ENCODE measurements around the gene KRTAP3-3. TPM values are rescaled to one million over a fixed set of nuclear protein-coding genes. Genes with fewer than 3 reads are reported as not detected.

Gene KRTAP3-3
- total and polyA plus RNA-seq, 2 of the 4 experiments (the other 2 are of a cell fraction): not detected

DNA sequence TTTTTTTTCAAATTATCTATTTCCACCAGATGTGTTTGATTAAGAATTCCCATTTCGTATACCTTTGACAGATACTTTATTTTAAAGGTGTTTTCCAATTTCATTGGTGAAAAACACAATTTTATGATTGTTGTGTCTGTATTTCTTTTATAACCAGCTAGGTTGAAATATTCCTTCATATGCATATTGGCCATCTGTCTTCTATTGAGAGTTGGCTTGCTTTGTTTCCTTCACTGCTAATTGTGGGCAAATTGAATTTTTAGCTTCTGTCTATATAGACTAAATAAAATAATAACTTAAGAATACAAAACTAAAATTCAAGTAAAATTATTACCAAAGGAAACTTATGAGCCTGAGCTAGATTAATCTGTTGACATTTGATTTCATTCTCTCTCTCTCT lies 1.2 kb upstream of the KRTAP3-3 start:
- no peaks in the 10 kb centered on the region for H3K27me3 ChIP-seq (ENCODE audit: control insufficient read depth, insufficient read depth, low read length)
- TF ChIP-seq RFX5 (IDR thresholded peaks at IDR 0.05; ENCODE audit: low read depth, low read length) (no peak), NFE2L2 (IDR thresholded peaks at IDR 0.05; ENCODE audit: low read depth, low read length) (no peak), CTCF (conservative IDR thresholded peaks at IDR 0.05; ENCODE audit: low read depth, low read length) (no peak), MAFK (IDR thresholded peaks at IDR 0.05; ENCODE audit: low read depth, low read length) (no peak), RCOR1 (IDR thresholded peaks at IDR 0.05; ENCODE audit: insufficient replicate concordance, low read length) (no peak), RAD21 (IDR thresholded peaks at IDR 0.05; ENCODE audit: low read length) (no peak), POLR2A (IDR thresholded peaks at IDR 0.05; ENCODE audit: low read depth, low read length) (no peak), CHD1 (IDR thresholded peaks at IDR 0.05; ENCODE audit: low read depth, low read length) (no peak), BHLHE40 (IDR thresholded peaks at IDR 0.05; ENCODE audit: low read depth, low read length) (no peak), MAZ (IDR thresholded peaks at IDR 0.05; ENCODE audit: borderline replicate concordance, low read depth, low read length) (no peak), FOS (IDR thresholded peaks at IDR 0.05; ENCODE audit: low read depth, low read length) (no peak), USF2 (IDR thresholded peaks at IDR 0.05; ENCODE audit: low read depth, low read length) (no peak), SMC3 (IDR thresholded peaks at IDR 0.05; ENCODE audit: low read depth, low read length) (no peak), CEBPB (IDR thresholded peaks at IDR 0.05; ENCODE audit: low read depth, low read length) (no peak), MXI1 (IDR thresholded peaks at IDR 0.05; ENCODE audit: borderline replicate concordance, low read depth, low read length) (no peak)
- TF ChIP-seq, protein P1, sequence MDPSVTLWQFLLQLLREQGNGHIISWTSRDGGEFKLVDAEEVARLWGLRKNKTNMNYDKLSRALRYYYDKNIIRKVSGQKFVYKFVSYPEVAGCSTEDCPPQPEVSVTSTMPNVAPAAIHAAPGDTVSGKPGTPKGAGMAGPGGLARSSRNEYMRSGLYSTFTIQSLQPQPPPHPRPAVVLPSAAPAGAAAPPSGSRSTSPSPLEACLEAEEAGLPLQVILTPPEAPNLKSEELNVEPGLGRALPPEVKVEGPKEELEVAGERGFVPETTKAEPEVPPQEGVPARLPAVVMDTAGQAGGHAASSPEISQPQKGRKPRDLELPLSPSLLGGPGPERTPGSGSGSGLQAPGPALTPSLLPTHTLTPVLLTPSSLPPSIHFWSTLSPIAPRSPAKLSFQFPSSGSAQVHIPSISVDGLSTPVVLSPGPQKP (IDR thresholded peaks at IDR 0.05; ENCODE audit: borderline replicate concordance, low read depth, low read length): no peak
- no peak overlapping the region for H2BK20ac ChIP-seq (ENCODE audit: low read depth, low read length)
- no TSS peak for BruUV-seq (replicated peaks)
- no peak overlapping the region for H3K23ac ChIP-seq (ENCODE audit: low read depth, low read length)
- H4K91ac ChIP-seq (ENCODE audit: insufficient read depth, low read depth, low read length): no peak overlapping the region
- in situ Hi-C loops (cut with MboI; ENCODE audit: low sequenced_read_pairs) (no loop called here), dilution Hi-C loops (cut with HindIII; ENCODE audit: low sequenced_read_pairs, unreplicated experiment) (no loop called here), intact Hi-C loops (cut with micrococcal nuclease) (no loop called here)
- no peaks in the 10 kb centered on the region for H3K4me1 ChIP-seq (ENCODE audit: control insufficient read depth, insufficient read depth, low read length)
- no peak overlapping the region for H3K4me2 ChIP-seq (ENCODE audit: low read depth, low read length)
- H4K5ac ChIP-seq (ENCODE audit: low read depth, low read length): no peak overlapping the region
- H2BK15ac ChIP-seq (ENCODE audit: low read depth, low read length): no peak overlapping the region
- H3K36me3 ChIP-seq (ENCODE audit: control insufficient read depth, insufficient read depth, low read length): no peaks in the 10 kb centered on the region
- no peak overlapping the region for H2BK5ac ChIP-seq (ENCODE audit: low read depth, low read length, poor library complexity, severe bottlenecking)
- WGBS, 2 experiments (ENCODE audit: extremely low coverage in 2 of 2, insufficient read length in 1 of 2): no CpG with 5 or more reads among the region's 1 CpG
- no peaks in the 10 kb centered on the region for H3K9me3 ChIP-seq (ENCODE audit: control insufficient read depth, insufficient read depth, low read length)
- no peak overlapping the region for H2BK120ac ChIP-seq (ENCODE audit: low read depth, low read length)
- H4K20me1 ChIP-seq (ENCODE audit: insufficient read depth, low read length): no peaks in the 10 kb centered on the region
- ATAC-seq (ENCODE audit: low read depth) (no peak), DNase-seq (no peak)
- no peak overlapping the region for H3K18ac ChIP-seq (ENCODE audit: low read depth, low read length)
- H2AK5ac ChIP-seq (ENCODE audit: low read depth, low read length): no peak overlapping the region
- H3K79me1 ChIP-seq (ENCODE audit: low read depth in 1 of 2, low read length in 2 of 2): no peaks in the 10 kb centered on the region
- H3K9ac ChIP-seq (ENCODE audit: low read depth, low read length): no peak overlapping the region
- no peak overlapping the region for H3K4ac ChIP-seq (ENCODE audit: low read depth, low read length)
- ChIA-PET POLR2A (ENCODE audit: unreplicated experiment) (no interaction called here), CTCF (no interaction called here)
- H2AK9ac ChIP-seq (replicated peaks; ENCODE audit: low read depth, low read length, poor library complexity): no peak overlapping the region
- H4K8ac ChIP-seq (ENCODE audit: low read depth in 2 of 2, low read length in 2 of 2): no peak overlapping the region
- no peak overlapping the region for H3K56ac ChIP-seq (ENCODE audit: extremely low read depth, insufficient read depth, low read length)
- no peak overlapping the region for H3K4me3 ChIP-seq (ENCODE audit: insufficient read depth, low read depth, low read length)
- H2AFZ ChIP-seq (replicated peaks; ENCODE audit: low read length, poor library complexity): no peak overlapping the region
- H3K27ac ChIP-seq (ENCODE audit: insufficient read depth, low read length): no peak overlapping the region
- H3K9me1 ChIP-seq (ENCODE audit: insufficient read depth, low read length): no peaks in the 10 kb centered on the region
- H3K14ac ChIP-seq (replicated peaks; ENCODE audit: low read depth, low read length): no peak overlapping the region
